Activated B cell treated with CpG ODN at 0.5 μM for 24 hours (primary cell): ENCODE data around the gene SLC26A8. TPM values are rescaled to one million over a fixed set of nuclear protein-coding genes. Genes with fewer than 3 reads are reported as not detected.
"Not testable (repeated sequence)": the region's sequence is repeated elsewhere in the genome, so short reads cannot be mapped to it uniquely, and the experiment has no call there.

Experiments used
- ATAC-seq: fragments of 200-7000 bp; cut with Tn5 transposase; one replicate; pipeline ENCODE4 v1.10.0; 2021; ENCODE audit warnings: low read depth, mild to moderate bottlenecking, moderate library complexity
- CTCF ChIA-PET: fragments of 350-600 bp; sonication (Branson Sonifier 250); formaldehyde crosslinking; loops from one replicate; lab custom pipeline; 2021; ENCODE audit warnings: antibody characterized with exemption; lab: Charles Lee
- POLR2A ChIA-PET: fragments of 350-600 bp; sonication (Branson Sonifier 250); formaldehyde crosslinking; loops from one replicate; lab custom pipeline; 2021; ENCODE audit warnings: antibody characterized with exemption; lab: Charles Lee
- DNase-seq: peaks from one replicate; pipeline ENCODE4 v3.0.0; 2022
- H3K27ac Mint-ChIP-seq: one replicate; pipeline ENCODE4 v1.8.0; 2020; ENCODE audit warnings: mixed read lengths
- H3K27me3 Mint-ChIP-seq: one replicate; pipeline ENCODE4 v1.8.0; 2021; ENCODE audit warnings: mixed read lengths
- H3K36me3 Mint-ChIP-seq: one replicate; pipeline ENCODE4 v1.8.0; 2021; ENCODE audit warnings: low read depth, mixed read lengths
- H3K4me1 Mint-ChIP-seq: one replicate; pipeline ENCODE4 v1.8.0; 2021; ENCODE audit warnings: mixed read lengths
- H3K4me3 Mint-ChIP-seq: one replicate; pipeline ENCODE4 v1.8.0; 2020; ENCODE audit warnings: mild to moderate bottlenecking, mixed read lengths
- H3K9me3 Mint-ChIP-seq: one replicate; pipeline ENCODE4 v1.8.0; 2020; ENCODE audit warnings: mixed read lengths
- intact Hi-C: fragments of 100-400 bp; cut with micrococcal nuclease; formaldehyde crosslinking; loops from one replicate; pipeline ENCODE4 v1.15.1; 2024
- total RNA-seq: library from RNA; stranded (reverse); gene quantifications from 2 replicates; pipeline ENCODE4 v1.2.3, GENCODE V29; 2022
- TF ChIP-seq, protein P1 (sequence below): fragments of 200-600 bp; IDR thresholded peaks from one replicate; pipeline ENCODE4 v1.8.0; 2022; ENCODE audit warnings: antibody characterized with exemption, mild to moderate bottlenecking

Gene SLC26A8
- total RNA-seq, 1 donor from 2014 or later, result not detected

DNA sequence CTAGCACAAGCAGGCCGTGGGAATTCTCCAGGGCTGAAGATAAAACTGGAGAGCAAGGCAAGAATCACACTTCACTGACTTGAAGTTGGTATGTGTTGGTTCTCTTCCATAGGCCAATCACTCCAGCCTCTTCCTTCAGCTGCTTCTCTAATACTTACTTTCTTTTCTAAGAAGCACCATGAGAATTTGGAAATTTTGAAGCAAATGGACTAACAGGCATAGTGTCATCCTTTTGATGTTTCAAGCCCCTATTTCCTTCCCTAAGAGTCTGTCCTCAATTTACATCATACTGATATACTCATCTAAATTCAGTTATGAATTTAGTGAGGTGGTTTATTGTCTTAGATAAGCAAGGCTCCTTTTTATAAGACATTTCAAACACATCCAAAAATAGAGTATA lies 24.0 kb downstream of the SLC26A8 start:
- POLR2A ChIA-PET, result no interaction called here
- Mint-ChIP-seq H3K36me3 (no peaks in the 10 kb centered on the region), H3K4me3 (no peak overlapping the region), H3K4me1 (no peaks in the 10 kb centered on the region), H3K27me3 (peaks cover 12% of the 10 kb centered on the region), H3K27ac (no peak overlapping the region), H3K9me3 (no peaks in the 10 kb centered on the region)
- TF ChIP-seq, protein P1, sequence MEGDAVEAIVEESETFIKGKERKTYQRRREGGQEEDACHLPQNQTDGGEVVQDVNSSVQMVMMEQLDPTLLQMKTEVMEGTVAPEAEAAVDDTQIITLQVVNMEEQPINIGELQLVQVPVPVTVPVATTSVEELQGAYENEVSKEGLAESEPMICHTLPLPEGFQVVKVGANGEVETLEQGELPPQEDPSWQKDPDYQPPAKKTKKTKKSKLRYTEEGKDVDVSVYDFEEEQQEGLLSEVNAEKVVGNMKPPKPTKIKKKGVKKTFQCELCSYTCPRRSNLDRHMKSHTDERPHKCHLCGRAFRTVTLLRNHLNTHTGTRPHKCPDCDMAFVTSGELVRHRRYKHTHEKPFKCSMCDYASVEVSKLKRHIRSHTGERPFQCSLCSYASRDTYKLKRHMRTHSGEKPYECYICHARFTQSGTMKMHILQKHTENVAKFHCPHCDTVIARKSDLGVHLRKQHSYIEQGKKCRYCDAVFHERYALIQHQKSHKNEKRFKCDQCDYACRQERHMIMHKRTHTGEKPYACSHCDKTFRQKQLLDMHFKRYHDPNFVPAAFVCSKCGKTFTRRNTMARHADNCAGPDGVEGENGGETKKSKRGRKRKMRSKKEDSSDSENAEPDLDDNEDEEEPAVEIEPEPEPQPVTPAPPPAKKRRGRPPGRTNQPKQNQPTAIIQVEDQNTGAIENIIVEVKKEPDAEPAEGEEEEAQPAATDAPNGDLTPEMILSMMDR, result no peak
- intact Hi-C loops, result no loop called here
- DNase-seq, result no peak
- CTCF ChIA-PET, result no interaction called here
- ATAC-seq, result no peak

DNA sequence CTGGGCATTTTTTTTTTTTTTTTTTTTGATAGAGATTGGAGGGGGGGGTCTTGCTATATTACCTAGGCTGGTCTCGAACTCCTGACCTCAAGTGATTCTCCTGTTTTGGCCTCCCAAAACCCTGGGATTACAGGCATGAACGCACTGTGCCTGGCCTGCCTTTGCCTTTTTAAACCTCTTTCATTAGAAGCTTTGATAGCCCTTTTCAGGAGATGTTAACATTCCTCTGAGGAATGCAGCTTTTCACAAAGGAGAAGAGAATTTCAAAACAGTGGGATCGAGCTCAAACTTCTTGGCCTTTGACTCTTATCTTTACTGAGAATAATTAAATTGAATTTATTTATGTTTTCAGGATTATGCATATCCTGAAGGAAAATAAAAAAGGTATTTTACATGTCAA lies 31.3 kb downstream of the SLC26A8 start:
- Mint-ChIP-seq H3K9me3 (no peaks in the 10 kb centered on the region), H3K27me3 (peaks cover 10% of the 10 kb centered on the region), H3K4me3 (no peak overlapping the region), H3K27ac (no peak overlapping the region), H3K36me3 (no peaks in the 10 kb centered on the region), H3K4me1 (no peaks in the 10 kb centered on the region)
- TF ChIP-seq, protein P1, result no peak
- ChIA-PET POLR2A (no interaction called here), CTCF (no interaction called here)
- intact Hi-C loops, result no loop called here
- DNase-seq (no peak), ATAC-seq (no peak)

DNA sequence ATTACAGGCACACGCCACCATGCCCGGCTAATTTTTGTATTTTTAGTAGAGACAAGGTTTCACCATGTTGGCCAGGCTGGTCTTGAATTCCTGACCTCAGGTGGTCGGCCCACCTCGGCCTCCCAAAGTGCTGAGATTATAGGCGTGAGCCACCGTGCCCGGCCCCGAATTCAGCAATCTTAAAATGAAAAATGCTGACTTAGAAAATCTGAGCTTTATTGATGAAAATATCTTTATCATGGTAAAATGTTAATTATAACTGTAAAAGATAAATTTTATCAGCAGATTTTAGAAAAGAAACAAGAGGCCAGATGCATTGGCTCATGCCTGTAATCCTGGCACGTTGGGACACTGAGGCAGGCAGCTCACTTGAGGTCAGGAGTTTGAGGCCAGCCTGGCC lies 36.4 kb downstream of the SLC26A8 start:
- POLR2A ChIA-PET, H3K9me3 Mint-ChIP-seq, H3K27ac Mint-ChIP-seq, ATAC-seq, H3K4me3 Mint-ChIP-seq, intact Hi-C loops, H3K36me3 Mint-ChIP-seq, H3K27me3 Mint-ChIP-seq, H3K4me1 Mint-ChIP-seq, DNase-seq, CTCF ChIA-PET: not testable (repeated sequence)

DNA sequence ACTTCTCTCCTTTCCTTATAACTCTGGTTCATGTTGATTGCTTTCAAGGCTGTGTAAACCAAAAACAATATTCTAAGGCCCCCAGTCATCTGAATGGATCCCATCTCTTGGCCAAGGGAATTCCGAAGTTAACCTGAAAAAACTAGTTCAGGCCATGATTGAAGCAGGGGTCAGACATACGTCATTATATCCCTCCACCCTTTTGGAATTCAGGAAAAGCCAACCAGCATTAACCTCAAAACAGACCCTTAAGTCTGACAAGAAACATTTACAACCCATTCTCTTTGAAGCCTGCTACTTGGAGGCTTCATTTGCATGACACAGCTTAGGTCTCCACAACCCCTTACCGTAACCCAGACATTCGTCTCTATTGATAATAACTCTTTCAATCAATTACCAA lies 39.7 kb downstream of the SLC26A8 start:
- ATAC-seq (no peak), DNase-seq (no peak)
- Mint-ChIP-seq H3K9me3 (no peaks in the 10 kb centered on the region), H3K27ac (no peak overlapping the region), H3K36me3 (no peaks in the 10 kb centered on the region), H3K27me3 (peaks cover 4% of the 10 kb centered on the region), H3K4me1 (no peaks in the 10 kb centered on the region), H3K4me3 (no peak overlapping the region)
- ChIA-PET CTCF (no interaction called here), POLR2A (no interaction called here)
- intact Hi-C loops, result no loop called here
- TF ChIP-seq, protein P1, result no peak

DNA sequence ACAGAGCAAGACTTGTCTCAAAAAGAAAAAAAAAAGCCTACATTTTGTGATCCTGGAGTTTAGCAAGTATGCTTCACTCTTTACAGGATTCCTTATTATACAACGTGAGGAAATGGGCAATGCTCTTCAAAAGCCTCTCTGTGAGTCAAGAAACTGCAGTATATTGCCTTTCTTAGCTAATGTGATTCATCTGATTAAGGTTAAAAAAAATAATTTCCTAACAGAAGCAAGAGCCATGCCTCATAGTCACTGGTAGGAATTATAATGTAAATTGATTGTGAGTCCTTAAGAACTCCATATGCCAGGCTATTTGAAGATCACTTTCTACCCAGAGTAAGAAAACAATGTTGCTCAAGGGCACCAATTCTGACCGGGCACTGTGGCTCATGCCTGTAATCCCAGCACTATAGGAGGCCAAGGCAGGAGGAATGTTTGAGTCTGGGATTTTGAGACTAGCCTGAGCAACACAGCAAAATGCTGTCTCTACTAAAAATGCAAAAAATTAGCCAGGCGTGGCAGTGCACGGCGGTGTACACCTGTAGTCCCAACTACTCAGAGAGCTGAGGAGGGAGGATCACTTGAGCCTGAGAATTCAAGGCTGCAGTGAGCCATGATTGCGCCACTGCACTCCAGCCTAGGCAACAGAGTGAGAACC lies 43.3 kb downstream of the SLC26A8 start:
- DNase-seq, result no peak
- H3K9me3 Mint-ChIP-seq, result no peaks in the 10 kb centered on the region
- no peak overlapping the region for H3K27ac Mint-ChIP-seq
- no peak for ATAC-seq
- peaks cover 7% of the 10 kb centered on the region for H3K27me3 Mint-ChIP-seq
- H3K4me1 Mint-ChIP-seq, result no peaks in the 10 kb centered on the region
- POLR2A ChIA-PET, result no interaction called here
- intact Hi-C loops, result no loop called here
- CTCF ChIA-PET, result no interaction called here
- H3K36me3 Mint-ChIP-seq, result no peaks in the 10 kb centered on the region
- TF ChIP-seq, protein P1, result no peak
- no peak overlapping the region for H3K4me3 Mint-ChIP-seq

DNA sequence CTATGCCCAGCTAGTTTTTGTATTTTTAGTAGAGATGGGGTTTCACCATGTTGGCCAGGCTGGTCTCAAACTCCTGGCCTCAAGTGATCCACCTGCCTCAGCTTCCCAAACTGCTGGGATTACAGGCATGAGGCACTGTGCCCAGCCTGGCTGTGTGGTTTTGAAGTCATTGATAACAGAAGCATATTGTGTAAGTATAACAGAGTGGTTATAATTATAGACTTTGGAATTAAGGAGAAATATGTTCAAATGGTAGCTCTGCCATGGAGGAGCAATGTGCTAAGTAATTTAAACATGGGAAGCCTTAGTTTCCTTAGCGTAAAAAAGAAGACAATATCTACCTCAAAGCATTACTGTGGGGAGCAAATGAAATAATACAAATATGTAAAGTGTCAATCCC lies 44.3 kb downstream of the SLC26A8 start:
- H3K27ac Mint-ChIP-seq, POLR2A ChIA-PET, H3K4me3 Mint-ChIP-seq, CTCF ChIA-PET, H3K27me3 Mint-ChIP-seq, DNase-seq, H3K4me1 Mint-ChIP-seq, ATAC-seq, H3K9me3 Mint-ChIP-seq, H3K36me3 Mint-ChIP-seq, intact Hi-C loops: not testable (repeated sequence)
